GM18498 (cell line): ENCODE measurements around the gene COL8A1.

Experiments
- ATAC-seq: cut with Tn5 transposase; IDR thresholded peaks from one replicate; pipeline ENCODE4 v1.9.1; 2021; ENCODE audit warnings: mild to moderate bottlenecking, moderate library complexity; ENCODE audit not compliant: unreplicated experiment

Gene COL8A1

GRCh38 chr3:99753268-99753975 is 115.0 kb downstream of the COL8A1 start:
- peak; percentile 89 for ATAC-seq

GRCh38 chr3:99755831-99756230 is 117.4 kb downstream of the COL8A1 start:
- no peak for ATAC-seq

GRCh38 chr3:99757966-99758365 is 119.6 kb downstream of the COL8A1 start:
- ATAC-seq: no peak

DNA sequence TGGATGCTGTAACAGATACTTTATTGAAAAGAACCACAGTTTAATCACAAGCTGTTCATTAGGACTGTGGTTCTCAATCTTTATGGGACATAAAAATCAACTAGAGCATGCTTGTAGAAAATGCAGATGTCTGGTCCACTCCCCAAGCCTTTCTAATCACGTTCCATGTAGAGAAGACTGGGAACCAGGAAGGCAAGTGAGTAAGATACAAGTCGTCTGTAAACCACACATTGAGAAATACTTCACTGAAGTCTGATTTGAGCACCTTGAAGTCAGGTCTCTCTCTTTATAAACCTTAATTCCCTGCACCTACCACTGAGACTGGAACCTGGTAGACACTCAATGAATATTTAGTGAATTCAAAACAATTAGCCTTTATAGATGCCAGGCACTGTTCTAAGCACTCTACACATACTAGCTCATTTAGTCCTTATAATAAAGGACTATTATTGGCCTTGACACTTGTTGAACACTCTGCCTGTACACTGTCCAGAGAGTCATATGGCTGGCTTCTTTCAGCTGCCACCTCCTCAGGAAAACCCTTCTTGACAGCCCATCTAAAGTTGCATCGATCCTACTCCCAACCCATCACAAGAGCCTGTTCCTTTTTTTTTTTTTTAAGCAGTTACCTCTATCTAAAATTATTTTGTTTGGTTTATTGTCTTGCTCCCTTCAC is 120.2 kb downstream of the COL8A1 start:
- no peak for ATAC-seq

GRCh38 chr3:99760031-99760430 is 121.6 kb downstream of the COL8A1 start:
- no peak for ATAC-seq

DNA sequence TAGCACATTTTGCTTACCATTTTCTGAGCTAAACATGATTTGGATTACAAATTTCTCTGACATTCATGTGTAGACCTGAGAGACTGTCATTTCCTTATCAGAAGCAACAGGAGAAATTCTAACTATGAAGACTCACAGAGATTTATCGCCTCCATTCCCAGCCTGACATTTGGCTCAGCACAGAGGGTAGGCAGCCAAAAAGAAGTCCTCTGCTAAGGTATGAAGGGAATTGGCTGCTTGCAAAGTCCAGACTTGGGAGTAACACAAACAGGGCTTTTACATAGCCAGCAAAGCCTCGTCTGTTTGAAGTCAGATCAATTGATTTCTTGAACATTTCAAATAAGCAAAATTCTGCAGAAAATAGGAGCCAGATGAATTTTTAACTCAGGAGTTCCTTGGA is 122.2 kb downstream of the COL8A1 start:
- ATAC-seq: no peak

- no peak for ATAC-seq
Measured at GRCh38 chr3:99761415-99762165, 123.2 kb downstream of the COL8A1 start.

DNA sequence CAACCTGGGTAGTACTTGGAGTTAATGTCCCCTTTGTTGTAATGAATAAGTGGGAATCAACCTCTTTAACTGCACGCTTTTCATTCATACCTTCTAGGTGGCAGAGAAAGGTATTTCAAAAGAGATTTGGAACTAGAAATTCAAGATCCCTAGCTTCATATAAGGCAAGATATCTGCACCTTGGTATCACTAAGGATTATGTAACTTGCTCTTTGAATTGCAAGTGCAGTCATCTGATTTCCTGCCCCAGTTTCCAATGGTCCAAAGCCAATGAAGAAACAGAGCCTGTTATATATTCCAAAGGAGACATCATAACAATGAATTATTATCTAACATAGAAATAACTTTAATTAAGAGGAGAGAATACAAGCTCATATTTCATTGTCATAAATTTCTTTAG is 124.5 kb downstream of the COL8A1 start:
- ATAC-seq: no peak

DNA sequence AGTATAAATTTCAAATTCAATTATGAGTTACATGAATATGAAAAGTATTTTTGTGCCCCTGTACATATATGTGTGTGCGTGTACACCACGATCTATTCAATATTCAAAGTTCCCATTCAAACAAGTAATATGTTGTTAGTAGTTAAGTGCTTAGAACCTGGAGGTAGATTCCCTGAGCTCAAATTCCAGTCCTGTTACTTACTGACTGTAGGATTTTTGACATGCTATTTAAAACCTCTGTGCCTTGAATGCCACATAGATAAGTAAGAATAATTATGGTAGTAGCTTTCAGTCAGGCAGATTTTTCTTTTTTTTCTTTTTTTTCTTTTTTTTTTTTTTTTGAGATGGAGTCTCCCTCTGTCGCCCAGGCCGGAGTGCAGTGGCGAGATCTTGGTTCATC is 126.0 kb downstream of the COL8A1 start:
- ATAC-seq: no peak

GRCh38 chr3:99765042-99765942 is 126.9 kb downstream of the COL8A1 start:
- no peak for ATAC-seq

DNA sequence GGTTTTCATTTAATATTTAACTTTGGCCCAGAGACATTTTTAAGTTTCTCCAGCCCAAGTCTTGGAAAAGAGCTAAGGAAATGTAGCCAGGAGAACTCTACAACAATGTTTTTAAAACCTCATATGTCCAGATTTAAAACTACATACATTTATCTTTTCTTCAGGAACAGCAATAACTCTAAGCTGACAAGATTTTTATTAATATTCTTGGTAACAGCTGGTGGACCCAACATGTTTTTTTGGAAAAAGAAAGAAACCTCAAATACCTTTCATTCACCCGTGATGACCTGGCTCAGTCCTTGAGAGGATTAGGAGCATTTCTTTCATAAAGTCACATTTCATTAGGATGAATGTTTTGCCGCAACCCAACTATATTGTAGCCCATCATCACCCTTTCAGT is 128.9 kb downstream of the COL8A1 start:
- no peak for ATAC-seq

DNA sequence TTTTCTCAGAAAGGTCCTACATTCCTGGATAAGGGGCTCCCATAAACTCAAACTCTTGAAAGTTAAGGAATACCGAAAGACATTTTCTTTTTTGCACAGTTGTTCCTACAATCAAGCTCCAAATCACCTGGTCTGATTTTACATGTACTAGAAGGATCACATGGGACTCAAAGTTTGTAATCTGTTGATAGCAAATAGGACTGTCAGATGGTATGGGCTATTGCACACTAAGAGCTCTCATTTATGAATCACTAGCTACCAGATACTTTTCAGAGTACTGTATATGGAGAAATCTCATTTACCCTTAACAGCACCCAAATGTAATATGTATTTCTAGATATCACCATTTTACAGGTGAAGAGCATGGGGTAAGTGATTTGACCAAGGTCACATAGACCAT is 129.7 kb downstream of the COL8A1 start:
- ATAC-seq: no peak

GRCh38 chr3:99768808-99769501 is 130.6 kb downstream of the COL8A1 start:
- ATAC-seq: no peak

DNA sequence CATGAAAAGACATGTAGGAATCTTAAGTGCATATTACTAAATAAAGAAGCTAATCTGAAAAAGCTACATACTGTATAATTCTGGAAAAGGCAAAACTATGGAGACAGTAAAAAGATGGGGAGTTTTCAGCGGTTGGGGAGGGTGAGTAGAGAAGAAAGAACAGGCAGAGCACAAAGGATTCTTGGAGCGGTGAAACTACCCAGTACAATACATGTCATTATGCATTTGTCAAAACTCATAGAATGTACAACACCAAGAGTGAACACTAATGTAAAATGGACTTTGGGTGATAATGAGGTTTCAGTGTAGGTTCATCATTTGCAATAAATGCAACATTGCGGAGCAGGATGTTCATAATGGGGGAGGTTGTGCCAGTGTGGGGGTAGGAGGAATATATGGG is 133.8 kb downstream of the COL8A1 start:
- no peak for ATAC-seq

GRCh38 chr3:99772671-99773070 is 134.3 kb downstream of the COL8A1 start:
- no peak for ATAC-seq

GRCh38 chr3:99774467-99774866 is 136.1 kb downstream of the COL8A1 start:
- peak; percentile 98 for ATAC-seq

GRCh38 chr3:99776516-99777209 is 138.3 kb downstream of the COL8A1 start:
- no peak for ATAC-seq

DNA sequence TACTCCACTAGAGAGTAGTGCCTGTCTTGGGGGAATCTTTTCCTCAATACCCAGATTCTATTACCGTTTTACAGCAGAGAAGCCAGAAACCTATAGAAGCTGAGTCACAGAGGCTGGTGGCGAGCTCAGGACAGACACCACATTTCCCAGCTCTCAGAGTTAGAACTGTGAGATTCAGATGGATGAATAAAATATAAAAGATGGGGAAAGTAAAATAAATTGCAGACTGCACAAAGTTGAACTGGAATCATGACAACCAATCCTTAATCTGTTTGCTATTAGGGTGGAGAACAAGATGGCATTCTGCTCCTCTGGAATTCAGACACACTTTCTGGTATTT is 138.8 kb downstream of the COL8A1 start:
- ATAC-seq: no peak

DNA sequence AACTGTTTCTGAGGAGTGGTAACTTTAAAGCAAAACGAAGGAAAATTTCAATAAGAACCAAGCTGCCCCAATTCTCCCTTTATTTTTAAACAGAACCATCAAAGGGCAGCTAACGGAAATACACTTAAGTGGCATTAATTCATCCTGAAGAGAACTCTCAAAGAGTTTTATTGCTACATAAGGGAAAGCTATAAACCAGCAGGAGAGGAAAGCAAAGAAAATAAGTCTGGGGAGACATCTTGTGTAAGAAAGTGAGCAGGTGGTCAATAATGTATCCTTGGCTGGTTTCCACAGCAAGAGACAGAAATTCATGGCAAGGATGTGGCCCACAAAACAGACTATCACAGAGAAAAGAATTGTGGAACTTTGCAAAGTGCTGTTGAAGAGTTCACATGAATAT is 139.3 kb downstream of the COL8A1 start:
- no peak for ATAC-seq

DNA sequence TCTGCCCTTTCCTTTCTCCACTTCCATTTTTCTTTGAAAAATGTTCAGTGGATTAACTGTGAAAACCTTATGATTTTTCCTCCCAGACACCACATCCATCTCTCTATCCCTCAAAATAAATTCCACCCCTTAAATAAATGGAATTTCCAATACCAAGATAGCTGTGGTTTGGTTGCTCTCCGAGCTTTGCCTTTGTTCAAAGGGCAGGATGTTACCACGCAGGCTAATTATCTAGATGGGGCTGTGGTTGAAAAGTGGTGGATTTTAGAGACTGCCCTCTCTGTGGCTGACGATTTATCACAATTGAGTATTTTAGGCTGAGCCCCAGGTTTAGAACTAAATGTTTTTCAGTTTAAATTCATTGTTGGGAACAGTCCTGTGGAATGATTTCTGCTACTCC is 142.4 kb downstream of the COL8A1 start:
- ATAC-seq: no peak
